Liver (tissue), 9 donors: ENCODE data around the gene TAF5. TPM values are rescaled to one million over a fixed set of nuclear protein-coding genes. Genes with fewer than 3 reads are reported as not detected.
A peak's percentile ranks its signal among the peaks of the same experiment; 100 is the strongest.

ENCODE experiments used
- DNase-seq: peaks from one replicate; pipeline ENCODE4 v3.0.0-alpha.2; 2017; ENCODE audit warnings: low spot score
- H3K27ac ChIP-seq, 2 donors: one replicate each; pipeline ENCODE4 v1.7.0; 2013; ENCODE audit warnings: inconsistent platforms in 2 of 2, low read length in 2 of 2, control low read depth in 1 of 2, low read depth in 1 of 2, mild to moderate bottlenecking in 1 of 2
- H3K27me3 ChIP-seq, 4 donors: one replicate each; pipeline versions ENCODE4 v1.6.1 to v1.7.0; 2013; ENCODE audit warnings: low read length in 3 of 4, inconsistent platforms in 1 of 4, mild to moderate bottlenecking in 1 of 4, moderate library complexity in 1 of 4; ENCODE audit not compliant: control insufficient read depth in 4 of 4, insufficient read depth in 4 of 4
- H3K36me3 ChIP-seq, 4 donors: one replicate each; pipeline versions ENCODE4 v1.6.1 to v1.7.0; 2013; ENCODE audit warnings: low read length in 3 of 4, mild to moderate bottlenecking in 3 of 4, low read depth in 1 of 4, moderate library complexity in 1 of 4; ENCODE audit not compliant: control insufficient read depth in 4 of 4, insufficient read depth in 3 of 4
- H3K4me1 ChIP-seq, 4 donors: one replicate each; pipeline versions ENCODE4 v1.6.1 to v1.7.0; 2013; ENCODE audit warnings: low read length in 3 of 4, mild to moderate bottlenecking in 3 of 4, moderate library complexity in 1 of 4; ENCODE audit not compliant: control insufficient read depth in 4 of 4, insufficient read depth in 4 of 4
- H3K4me3 ChIP-seq, 3 donors: one replicate each; pipeline versions ENCODE4 v1.6.1 to v1.7.0; 2013; ENCODE audit warnings: low read length in 3 of 3, control low read depth in 1 of 3, low read depth in 1 of 3, mild to moderate bottlenecking in 1 of 3
- H3K9ac ChIP-seq, 2 donors: one replicate each; pipeline ENCODE4 v1.7.0; 2013; ENCODE audit warnings: low read length in 2 of 2, mild to moderate bottlenecking in 2 of 2, moderate library complexity in 2 of 2, control low read depth in 1 of 2, low read depth in 1 of 2
- H3K9me3 ChIP-seq, 4 donors: one replicate each; pipeline versions ENCODE4 v1.6.1 to v1.7.0; 2013; ENCODE audit warnings: low read length in 3 of 4; ENCODE audit not compliant: control insufficient read depth in 4 of 4
- ATF3 ChIP-seq: IDR thresholded peaks from 2 replicates; pipeline ENCODE4 v1.6.1; 2016; ENCODE audit warnings: antibody characterized with exemption
- CTCF ChIP-seq: fragments of 150-350 bp; IDR thresholded peaks from 2 replicates; pipeline ENCODE4 v1.5.1; 2017; ENCODE audit warnings: improper control_type of control experiment, low read depth, low read length; ENCODE audit not compliant: missing input control
- FOXA1 ChIP-seq: IDR thresholded peaks from 2 replicates; pipeline ENCODE4 v1.6.1; 2016; ENCODE audit warnings: antibody characterized with exemption
- FOXA2 ChIP-seq: IDR thresholded peaks from 2 replicates; pipeline ENCODE4 v1.6.1; 2016; ENCODE audit warnings: antibody characterized with exemption
- GABPA ChIP-seq, 2 donors: IDR thresholded peaks in 1 of 2; conservative IDR thresholded peaks in 1 of 2; 2 replicates each; pipeline ENCODE4 v1.6.1; 2016; ENCODE audit warnings: antibody characterized with exemption in 2 of 2, mild to moderate bottlenecking in 1 of 2, moderate library complexity in 1 of 2
- HNF4A ChIP-seq, 2 donors: conservative IDR thresholded peaks; 2 replicates each; pipeline ENCODE4 v1.6.1; 2016; ENCODE audit warnings: antibody characterized with exemption in 2 of 2, mild to moderate bottlenecking in 2 of 2
- HNF4G ChIP-seq: IDR thresholded peaks from 2 replicates; pipeline ENCODE4 v1.6.1; 2016; ENCODE audit warnings: antibody characterized with exemption
- JUND ChIP-seq, 2 donors: IDR thresholded peaks; 2 replicates each; pipeline ENCODE4 v1.6.1; 2016; ENCODE audit warnings: antibody characterized with exemption in 2 of 2
- MAX ChIP-seq: IDR thresholded peaks from 2 replicates; pipeline ENCODE4 v1.6.1; 2016; ENCODE audit warnings: antibody characterized with exemption
- NR2F2 ChIP-seq: IDR thresholded peaks from 2 replicates; pipeline ENCODE4 v1.6.1; 2016; ENCODE audit warnings: antibody characterized with exemption
- RAD21 ChIP-seq, 2 donors: IDR thresholded peaks; 2 replicates each; pipeline ENCODE4 v1.6.1; 2016; ENCODE audit warnings: antibody characterized with exemption in 2 of 2, mild to moderate bottlenecking in 2 of 2
- REST ChIP-seq: IDR thresholded peaks from 2 replicates; pipeline ENCODE4 v1.6.1; 2016; ENCODE audit warnings: antibody characterized with exemption, mild to moderate bottlenecking
- RXRA ChIP-seq, 2 donors: IDR thresholded peaks; 2 replicates each; pipeline ENCODE4 v1.6.1; 2017 to 2018; ENCODE audit warnings: antibody characterized with exemption in 2 of 2, mild to moderate bottlenecking in 1 of 2
- SP1 ChIP-seq: IDR thresholded peaks from 2 replicates; pipeline ENCODE4 v1.6.1; 2018; ENCODE audit warnings: antibody characterized with exemption, mild to moderate bottlenecking
- TAF1 ChIP-seq: conservative IDR thresholded peaks from 2 replicates; pipeline ENCODE4 v1.6.1; 2016; ENCODE audit warnings: antibody characterized with exemption, mild to moderate bottlenecking
- YY1 ChIP-seq: IDR thresholded peaks from 2 replicates; pipeline ENCODE4 v1.6.1; 2016; ENCODE audit warnings: antibody characterized with exemption, mild to moderate bottlenecking
- ZBTB33 ChIP-seq: IDR thresholded peaks from 2 replicates; pipeline ENCODE4 v1.6.1; 2016; ENCODE audit warnings: antibody characterized with exemption
- WGBS: extraction: QIAGEN DNeasy Blood & Tissue Kit; methylation state at CpG from one replicate; pipeline ENCODE4 v1.1.7; 2013; 5-methylcytosine and 5-hydroxymethylcytosine counted together
- polyA plus RNA-seq, 2 donors: library from polyadenylated mRNA; stranded (reverse) in 1 of 2; unstranded in 1 of 2; fragments of 200-250 nt in 1 of 2; fragments of >200 nt in 1 of 2; fragmentation: Nextera tagmentation in 1 of 2; extraction: Ambion mirVana in 1 of 2; gene quantifications; one replicate each; pipeline versions ENCODE4 v1.2.1 to v1.2.3, GENCODE V29; 2013 to 2015
- total RNA-seq, 2 donors: library from RNA; depleted of rRNA; stranded (reverse); fragments of >200 nt; gene quantifications; one replicate each; pipeline ENCODE4 v1.2.3, GENCODE V29; 2014
- donor health status: healthy.
- donor health status: healthy.
- donor health status: healthy.
- donor health status: healthy.
- donor health status: healthy.

The TAF5 gene
- total and polyA plus RNA-seq, 4 donors: 0.90 to 5.6 (median 2.6) TPM

- peak overlapping the region; percentile 64 to 88 for H3K9ac ChIP-seq
- H3K4me1 ChIP-seq: peaks cover 4 to 10% (median 6%) of the 10 kb centered on the region in 4 donors
- H3K27ac ChIP-seq: peak overlapping the region; percentile 77 to 88
- H3K4me3 ChIP-seq: peak overlapping the region; percentile 91 to 93 (median 92)
- H3K36me3 ChIP-seq: no peaks in the 10 kb centered on the region
- no peaks in the 10 kb centered on the region for H3K27me3 ChIP-seq
- TF ChIP-seq TAF1 (no peak), SP1 (no peak), ATF3 (no peak), HNF4G (no peak), ZBTB33 (no peak), CTCF (no peak), JUND (IDR thresholded peaks at IDR 0.05) (no peak), REST (no peak), RXRA (IDR thresholded peaks at IDR 0.05) (no peak), GABPA (IDR thresholded peaks at IDR 0.05 in 1 of 2, conservative IDR thresholded peaks at IDR 0.05 in 1 of 2) (no peak), RAD21 (IDR thresholded peaks at IDR 0.05) (no peak), MAX (no peak), FOXA2 (no peak), HNF4A (conservative IDR thresholded peaks at IDR 0.05) (no peak)
- WGBS: 41% methylated on average over 10 of the region's 10 CpGs
- no peak for DNase-seq
- H3K9me3 ChIP-seq: no peaks in the 10 kb centered on the region
Measured at GRCh38 chr10:103367379-103367781, 396 bp upstream of the TAF5 start.

- Histone ChIP-seq H3K4me3 (no peak overlapping the region), H3K9ac (no peak overlapping the region), H3K36me3 (peaks cover 4 to 20% (median 11%) of the 10 kb centered on the region in 4 donors), H3K4me1 (peaks cover 2 to 8% (median 6%) of the 10 kb centered on the region in 4 donors), H3K9me3 (no peaks in the 10 kb centered on the region), H3K27ac (no peak overlapping the region), H3K27me3 (no peaks in the 10 kb centered on the region)
- no peak for DNase-seq
- WGBS: 93% methylated on average over 3 of the region's 3 CpGs
- no peak for TF ChIP-seq RXRA (IDR thresholded peaks at IDR 0.05)
- TF ChIP-seq NR2F2: no peak
- TF ChIP-seq JUND (IDR thresholded peaks at IDR 0.05): no peak
- no peak for TF ChIP-seq HNF4A (conservative IDR thresholded peaks at IDR 0.05)
- TF ChIP-seq FOXA1: no peak
- TF ChIP-seq MAX: no peak
- no peak for TF ChIP-seq SP1
- no peak for TF ChIP-seq GABPA (IDR thresholded peaks at IDR 0.05 in 1 of 2, conservative IDR thresholded peaks at IDR 0.05 in 1 of 2)
- TF ChIP-seq ATF3: no peak
- TF ChIP-seq ZBTB33: no peak
- no peak for TF ChIP-seq CTCF
- no peak for TF ChIP-seq HNF4G
- no peak for TF ChIP-seq YY1
- TF ChIP-seq TAF1: no peak
- no peak for TF ChIP-seq FOXA2
- no peak for TF ChIP-seq RAD21 (IDR thresholded peaks at IDR 0.05)
Measured at GRCh38 chr10:103373544-103373943, 5.8 kb downstream of the TAF5 start.
